GM10266 (cell line): ENCODE results near the gene FAM228B.

Experiments
- DNase-seq: peaks from one replicate; pipeline ENCODE4 v3.0.0; 2012; ENCODE audit errors: extremely low spot score
- TF ChIP-seq, protein P1 (sequence below): IDR thresholded peaks from 2 replicates; pipeline ENCODE4 v1.5.1; 2012; ENCODE audit warnings: mild to moderate bottlenecking, low read depth; ENCODE audit not compliant: control insufficient read depth, insufficient read depth; ENCODE audit errors: missing control alignments

The FAM228B gene

GRCh38 chr2:24205131-24205530, 81.9 kb downstream of the FAM228B start:
- TF ChIP-seq, protein P1, sequence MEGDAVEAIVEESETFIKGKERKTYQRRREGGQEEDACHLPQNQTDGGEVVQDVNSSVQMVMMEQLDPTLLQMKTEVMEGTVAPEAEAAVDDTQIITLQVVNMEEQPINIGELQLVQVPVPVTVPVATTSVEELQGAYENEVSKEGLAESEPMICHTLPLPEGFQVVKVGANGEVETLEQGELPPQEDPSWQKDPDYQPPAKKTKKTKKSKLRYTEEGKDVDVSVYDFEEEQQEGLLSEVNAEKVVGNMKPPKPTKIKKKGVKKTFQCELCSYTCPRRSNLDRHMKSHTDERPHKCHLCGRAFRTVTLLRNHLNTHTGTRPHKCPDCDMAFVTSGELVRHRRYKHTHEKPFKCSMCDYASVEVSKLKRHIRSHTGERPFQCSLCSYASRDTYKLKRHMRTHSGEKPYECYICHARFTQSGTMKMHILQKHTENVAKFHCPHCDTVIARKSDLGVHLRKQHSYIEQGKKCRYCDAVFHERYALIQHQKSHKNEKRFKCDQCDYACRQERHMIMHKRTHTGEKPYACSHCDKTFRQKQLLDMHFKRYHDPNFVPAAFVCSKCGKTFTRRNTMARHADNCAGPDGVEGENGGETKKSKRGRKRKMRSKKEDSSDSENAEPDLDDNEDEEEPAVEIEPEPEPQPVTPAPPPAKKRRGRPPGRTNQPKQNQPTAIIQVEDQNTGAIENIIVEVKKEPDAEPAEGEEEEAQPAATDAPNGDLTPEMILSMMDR = no peak

DNA sequence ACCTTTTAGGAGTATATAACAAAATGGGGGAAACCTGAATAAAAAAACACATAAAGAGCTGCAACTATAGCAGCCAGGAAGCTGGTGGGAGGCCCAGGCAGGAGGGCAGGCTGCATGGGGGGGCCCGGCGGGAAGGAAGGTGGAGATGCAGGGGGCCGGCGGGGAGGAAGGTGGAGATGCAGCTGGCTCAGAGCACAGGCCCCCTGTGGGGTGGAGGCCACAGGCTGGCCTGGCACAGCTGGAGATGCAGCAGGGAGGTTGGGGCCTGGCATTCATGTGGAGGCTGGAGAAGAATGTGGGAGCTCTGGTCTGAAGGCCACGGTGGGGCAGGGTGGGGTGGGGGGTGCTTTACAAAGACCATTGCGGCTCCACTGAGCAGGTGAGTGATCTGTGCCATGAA, 83.0 kb downstream of the FAM228B start:
- no peak for DNase-seq
- TF ChIP-seq, protein P1 = no peak

More at GRCh38 chr2:24205131-24205530, 81.9 kb downstream of the FAM228B start:
- no peak for DNase-seq

- no peak for DNase-seq
- TF ChIP-seq, protein P1 = no peak
These were observed 83.4 kb downstream of the FAM228B start for GRCh38 chr2:24206714-24207113.

DNA sequence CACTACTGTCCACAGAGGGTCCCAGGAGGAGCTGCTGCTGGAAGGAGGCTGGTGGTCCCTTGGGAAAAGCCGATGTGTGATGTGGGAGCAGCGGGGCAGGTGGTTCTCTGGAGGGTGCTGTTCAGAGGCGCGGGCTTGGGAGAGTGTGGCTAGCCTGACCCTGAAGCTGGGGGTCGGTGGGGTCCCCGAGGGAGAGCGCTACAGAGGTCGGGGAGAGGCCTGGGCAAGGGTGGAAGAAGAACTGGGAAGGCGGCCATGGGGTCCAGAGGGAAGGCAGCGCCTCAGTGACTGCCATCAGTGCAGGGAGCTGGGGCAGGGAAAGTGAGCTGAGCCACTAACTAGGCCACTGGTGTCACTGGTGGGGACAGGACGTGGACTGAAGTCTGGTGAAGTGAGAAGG, 84.1 kb downstream of the FAM228B start:
- DNase-seq = no peak
- TF ChIP-seq, protein P1 = no peak

DNA sequence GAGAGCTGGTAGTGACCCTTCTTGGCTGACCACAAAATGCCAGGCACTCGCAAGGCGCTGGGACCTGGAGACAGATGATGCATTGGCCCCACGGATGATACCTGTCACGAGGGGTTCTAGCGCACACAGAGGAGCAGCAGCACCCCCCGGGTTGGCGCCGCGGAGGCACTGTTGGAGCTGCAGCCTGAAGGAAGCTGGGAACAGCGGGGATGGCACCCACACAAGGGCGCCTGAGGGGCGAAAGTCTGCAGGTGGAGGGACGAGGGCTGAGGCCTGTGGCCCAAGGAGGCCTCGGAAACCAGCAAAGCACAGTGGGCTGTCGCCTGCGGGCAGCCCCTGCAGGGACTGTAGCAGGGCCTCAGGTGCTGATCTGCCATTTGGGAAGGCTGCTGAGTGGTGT, 85.2 kb downstream of the FAM228B start:
- TF ChIP-seq, protein P1 = no peak
- no peak for DNase-seq

DNA sequence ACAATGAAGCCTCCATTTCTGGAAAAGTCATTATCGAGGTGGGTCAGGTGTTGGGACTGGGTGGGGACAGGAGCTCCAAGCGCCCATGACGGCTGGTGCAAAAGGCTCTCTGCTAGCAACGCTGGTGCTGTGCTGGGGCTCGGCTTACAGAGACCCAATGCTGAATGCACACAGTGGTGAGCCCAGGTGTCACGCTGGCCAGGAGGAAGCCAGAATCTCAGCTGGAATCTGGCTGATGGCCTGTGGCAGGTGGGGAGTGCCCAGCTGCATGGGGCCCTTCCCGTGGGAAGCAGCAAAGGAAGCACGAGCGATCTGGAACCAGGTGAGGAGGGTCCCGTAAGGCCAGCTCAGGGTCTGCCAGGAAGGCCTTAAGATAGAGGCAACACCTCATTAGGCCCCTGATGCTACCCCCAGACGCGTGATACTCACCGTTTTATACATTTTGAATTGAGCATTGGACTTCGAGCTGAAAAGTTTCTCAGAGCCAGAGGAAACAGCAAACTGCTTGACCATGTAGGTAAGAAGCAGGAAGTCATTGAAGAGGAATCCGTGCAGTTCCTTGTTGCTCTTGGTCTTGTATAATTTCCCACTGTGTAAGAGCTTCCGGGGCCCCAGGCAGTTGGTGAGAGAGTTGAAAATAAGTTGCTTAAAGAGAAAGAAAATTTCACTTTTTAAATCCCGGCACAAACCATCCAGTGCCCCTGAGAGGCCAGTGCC, 86.3 kb downstream of the FAM228B start:
- TF ChIP-seq, protein P1 = no peak
- no peak for DNase-seq

GRCh38 chr2:24210106-24210455, 86.8 kb downstream of the FAM228B start:
- TF ChIP-seq, protein P1 = no peak
- no peak for DNase-seq
